Stimulated activated CD8-positive, alpha-beta memory T cell treated with anti-CD3 and anti-CD28 coated beads, Interleukin-15, amount 100 ng/mL, for 1 hour (primary cell): ENCODE results near the gene CCDC185.
"Not testable (repeated sequence)": the region's sequence is repeated elsewhere in the genome, so short reads cannot be mapped to it uniquely, and the experiment has no call there.

Experiments
- DNase-seq: peaks from one replicate; pipeline ENCODE4 v3.0.0-alpha.2; 2020; ENCODE audit warnings: low read depth

Gene CCDC185

DNA sequence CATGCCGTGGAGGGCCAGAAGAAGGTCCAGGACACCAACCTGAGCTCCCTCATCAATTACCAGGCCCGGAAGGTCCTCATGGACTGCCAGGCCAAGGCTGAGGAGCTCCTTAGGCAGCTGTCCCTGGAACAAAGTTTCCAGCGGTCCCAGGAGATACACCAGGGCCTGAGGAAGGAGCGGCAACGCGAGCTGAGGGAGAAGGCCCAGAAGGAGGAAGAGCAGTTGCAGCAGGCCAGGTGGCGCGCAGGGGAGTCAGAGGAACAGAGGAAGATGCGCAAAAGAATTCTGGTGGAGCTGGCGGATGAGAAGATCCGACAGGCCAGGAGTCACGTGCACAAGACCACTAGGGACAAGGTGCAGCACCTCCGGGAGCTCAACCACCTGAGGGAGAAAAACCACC is 1.5 kb downstream of the CCDC185 start:
- DNase-seq = no peak

DNA sequence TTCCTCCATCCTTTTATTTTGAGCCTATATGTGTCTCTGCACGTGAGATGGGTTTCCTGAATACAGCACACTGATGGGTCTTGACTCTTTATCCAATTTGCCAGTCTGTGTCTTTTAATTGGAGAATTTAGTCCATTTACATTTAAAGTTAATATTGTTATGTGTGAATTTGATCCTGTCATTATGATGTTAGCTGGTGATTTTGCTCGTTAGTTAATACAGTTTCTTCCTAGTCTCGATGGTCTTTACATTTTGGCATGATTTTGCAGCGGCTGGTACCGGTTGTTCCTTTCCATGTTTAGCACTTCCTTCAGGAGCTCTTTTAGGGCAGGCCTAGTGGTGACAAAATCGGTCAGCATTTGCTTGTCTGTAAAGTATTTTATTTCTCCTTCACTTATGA is 6.2 kb downstream of the CCDC185 start:
- not testable (repeated sequence) for DNase-seq

DNA sequence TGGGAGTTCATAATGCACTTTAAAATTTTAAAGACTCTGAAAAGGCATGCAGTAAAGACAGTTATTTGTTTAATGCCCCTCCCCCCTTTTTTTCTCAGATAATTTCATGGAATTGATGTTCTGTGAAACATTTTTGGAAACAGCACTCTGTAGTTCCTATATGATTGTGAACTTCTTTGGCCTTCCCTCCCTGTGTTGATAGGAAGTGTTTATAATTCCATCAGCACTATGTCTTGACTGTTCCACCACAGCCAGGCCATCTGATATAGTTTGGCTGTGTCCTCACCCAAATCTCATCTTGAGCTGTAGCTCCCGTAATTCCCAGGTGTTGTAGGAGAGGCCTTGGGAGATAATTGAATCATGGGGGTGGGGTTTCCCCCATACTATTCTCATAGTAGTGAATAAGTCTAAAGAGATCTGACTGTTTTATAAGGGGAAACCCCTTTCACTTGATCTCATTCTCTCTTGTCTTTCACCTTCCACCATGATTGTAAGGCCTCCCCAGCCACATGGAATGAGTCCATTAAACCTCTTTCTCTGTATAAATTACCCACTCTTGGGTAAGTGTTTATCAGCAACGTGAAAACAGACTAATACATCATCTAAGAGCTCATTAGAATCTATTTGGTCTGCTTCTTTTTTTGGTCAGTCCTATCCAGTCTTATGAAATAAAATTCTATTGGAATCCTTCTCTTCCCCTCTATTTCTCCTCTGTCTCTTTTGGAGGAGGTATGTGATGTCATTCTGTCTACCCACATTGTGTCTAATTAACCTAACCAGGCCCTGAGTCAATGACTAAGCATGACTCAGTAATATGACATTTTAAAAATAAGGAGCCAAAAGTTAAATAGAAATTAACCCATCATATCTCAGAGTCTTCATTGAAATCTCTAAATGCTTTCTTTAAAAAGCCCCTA is 8.9 kb downstream of the CCDC185 start:
- DNase-seq = no peak

DNA sequence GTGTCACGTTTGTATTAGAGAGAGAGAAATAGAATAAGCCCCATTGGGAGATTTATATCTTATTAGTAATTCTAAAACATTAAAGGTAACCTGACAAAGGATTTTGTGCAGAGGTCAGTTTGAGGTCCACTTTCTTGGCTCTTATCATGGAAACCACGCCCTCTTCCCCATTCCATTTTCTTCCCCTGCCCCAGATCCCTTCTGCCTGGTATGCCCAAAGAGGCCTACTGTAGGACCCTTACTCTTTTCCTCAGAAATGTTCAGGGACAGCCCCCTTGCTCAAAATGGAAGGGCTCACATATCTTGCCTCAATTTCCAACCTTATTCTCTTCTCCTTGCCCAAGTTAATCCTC is 9.6 kb downstream of the CCDC185 start:
- DNase-seq = no peak

DNA sequence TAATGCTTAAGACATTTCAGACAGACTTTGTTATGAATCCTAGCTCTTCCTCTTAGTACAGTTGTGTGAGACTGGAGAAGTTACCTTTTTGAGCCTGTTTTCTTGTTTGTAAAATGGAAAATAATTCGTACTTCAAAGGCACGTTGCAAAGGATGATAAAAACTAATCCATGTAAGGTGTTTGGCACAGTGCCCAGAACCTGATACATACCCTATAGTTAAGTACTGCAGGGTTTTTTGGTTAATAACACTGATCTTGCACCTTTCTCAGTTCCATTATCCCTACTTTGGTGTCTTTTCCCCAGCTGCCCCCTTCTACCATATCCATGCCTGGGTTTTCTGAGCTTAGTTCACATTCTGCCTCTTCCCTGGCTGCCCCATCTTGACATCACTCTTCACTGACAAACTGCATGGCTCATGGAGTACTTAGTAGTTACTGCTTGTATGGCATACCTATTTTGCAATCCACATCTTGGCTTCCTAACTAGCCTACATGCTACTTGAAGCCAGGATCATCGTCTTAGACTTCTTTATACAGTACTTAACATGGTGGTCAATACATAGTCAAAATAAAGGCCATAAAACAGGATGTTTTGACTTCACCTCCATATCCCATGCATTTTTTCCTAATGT is 10.1 kb downstream of the CCDC185 start:
- no peak for DNase-seq

DNA sequence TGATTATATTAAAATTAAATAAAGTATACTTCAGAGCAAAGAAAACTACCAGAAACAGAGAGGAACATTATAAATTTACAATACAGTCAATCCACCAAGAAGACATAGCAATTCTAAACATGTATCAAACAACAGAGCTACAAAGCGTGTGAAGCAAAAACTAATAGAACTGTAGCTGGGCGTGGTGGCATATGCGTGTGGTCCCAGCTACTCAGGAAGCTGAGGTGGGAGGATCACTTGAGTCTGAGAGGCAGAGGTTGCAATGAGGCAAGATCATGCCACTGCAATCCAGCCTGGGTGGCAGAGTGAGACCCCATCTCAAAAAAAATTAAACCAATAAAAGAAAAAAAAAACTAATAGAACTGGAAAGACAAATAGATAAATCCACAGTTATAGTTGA is 12.3 kb downstream of the CCDC185 start:
- no peak for DNase-seq

DNA sequence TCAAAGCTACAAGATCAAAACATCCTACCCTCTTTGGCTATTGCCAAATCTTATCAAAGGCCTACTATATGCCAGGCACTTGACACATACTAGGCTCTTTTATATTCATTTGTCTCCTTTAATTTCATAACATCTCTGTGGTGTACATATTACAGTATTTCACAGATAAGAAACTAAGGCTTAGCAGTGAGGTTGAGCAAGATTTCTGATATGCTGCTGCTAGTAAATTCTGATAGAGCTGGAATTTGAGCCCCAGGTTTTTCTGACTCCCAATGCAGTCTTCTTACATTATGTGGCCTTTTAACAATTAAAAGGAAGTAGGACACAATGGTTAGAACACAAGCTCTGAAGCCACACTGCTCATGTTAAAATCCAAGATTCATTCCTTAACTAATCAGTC is 16.8 kb downstream of the CCDC185 start:
- DNase-seq = no peak

DNA sequence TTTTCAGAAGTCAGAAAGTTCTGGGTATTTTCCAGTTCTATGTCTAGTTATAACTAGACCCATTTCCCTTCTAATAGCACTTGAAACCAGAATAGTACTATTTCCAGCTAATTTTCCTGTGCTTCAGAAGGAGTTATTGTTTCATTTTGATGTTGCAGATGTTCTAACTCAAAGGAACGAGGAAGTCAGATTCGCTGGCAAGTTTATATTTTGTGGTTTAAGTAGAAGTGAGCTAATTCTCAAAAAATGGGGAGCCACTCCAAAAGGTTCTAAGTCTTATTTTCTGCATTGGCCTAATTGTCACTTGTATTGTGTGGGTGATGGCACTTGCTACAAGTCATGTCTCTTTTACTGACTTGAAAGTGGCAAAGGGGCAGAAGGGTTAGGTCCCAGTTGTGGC is 18.1 kb downstream of the CCDC185 start:
- DNase-seq = no peak

DNA sequence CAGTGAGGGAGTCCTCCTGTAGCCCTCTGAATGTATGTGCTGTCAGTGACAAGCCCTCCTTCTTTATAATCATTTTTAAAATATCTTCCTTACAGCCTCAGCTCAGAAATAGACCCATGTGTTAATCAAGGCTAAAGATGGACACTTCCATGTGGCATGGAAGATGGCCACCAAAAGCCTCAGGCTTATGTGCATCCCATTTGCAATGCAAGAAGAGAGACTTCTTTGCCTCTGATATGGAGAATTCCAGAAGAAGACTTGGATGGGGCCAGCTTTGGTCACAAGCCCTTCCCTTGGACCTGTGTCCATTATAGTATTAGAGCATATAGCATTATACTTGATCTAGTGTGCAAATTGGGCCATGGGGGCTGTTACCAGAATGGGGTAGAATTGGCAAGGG is 18.5 kb downstream of the CCDC185 start:
- no peak for DNase-seq

DNA sequence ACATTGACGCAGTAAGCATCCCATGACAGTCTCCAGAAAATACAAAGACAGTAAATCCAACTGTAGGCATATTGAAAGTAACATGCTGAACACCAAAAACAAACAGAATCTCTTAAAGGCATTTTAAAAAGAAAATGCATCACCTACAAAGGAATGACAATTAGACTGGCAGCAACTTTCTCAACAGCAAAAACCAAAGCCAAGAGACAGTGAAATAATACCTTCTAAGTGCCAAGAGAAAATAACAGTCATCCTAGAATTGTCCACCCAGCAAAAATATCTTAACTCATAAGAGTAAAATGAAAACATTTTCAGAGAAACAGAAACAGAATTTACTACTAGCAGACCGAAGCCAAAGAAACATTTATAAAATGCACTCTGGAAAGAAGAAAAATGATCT is 20.0 kb downstream of the CCDC185 start:
- no peak for DNase-seq

DNA sequence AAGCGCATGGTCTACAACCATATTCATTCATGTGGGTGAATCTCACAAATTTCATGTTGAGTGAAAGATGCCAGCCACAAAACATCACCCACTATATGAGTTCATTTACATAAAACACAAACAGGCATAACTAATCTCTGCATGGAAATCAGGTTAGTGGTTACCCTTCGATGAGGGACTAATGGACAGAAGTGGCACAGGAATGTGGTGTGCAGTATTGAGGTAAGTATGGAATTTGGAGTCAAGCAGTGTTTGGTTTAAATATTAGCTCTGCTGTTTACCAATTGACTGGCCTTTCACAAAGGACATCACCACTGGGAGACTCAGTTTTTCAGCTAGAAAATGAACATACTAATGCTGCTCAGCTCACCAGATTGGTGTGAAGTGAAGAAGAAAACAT is 24.2 kb downstream of the CCDC185 start:
- no peak for DNase-seq

DNA sequence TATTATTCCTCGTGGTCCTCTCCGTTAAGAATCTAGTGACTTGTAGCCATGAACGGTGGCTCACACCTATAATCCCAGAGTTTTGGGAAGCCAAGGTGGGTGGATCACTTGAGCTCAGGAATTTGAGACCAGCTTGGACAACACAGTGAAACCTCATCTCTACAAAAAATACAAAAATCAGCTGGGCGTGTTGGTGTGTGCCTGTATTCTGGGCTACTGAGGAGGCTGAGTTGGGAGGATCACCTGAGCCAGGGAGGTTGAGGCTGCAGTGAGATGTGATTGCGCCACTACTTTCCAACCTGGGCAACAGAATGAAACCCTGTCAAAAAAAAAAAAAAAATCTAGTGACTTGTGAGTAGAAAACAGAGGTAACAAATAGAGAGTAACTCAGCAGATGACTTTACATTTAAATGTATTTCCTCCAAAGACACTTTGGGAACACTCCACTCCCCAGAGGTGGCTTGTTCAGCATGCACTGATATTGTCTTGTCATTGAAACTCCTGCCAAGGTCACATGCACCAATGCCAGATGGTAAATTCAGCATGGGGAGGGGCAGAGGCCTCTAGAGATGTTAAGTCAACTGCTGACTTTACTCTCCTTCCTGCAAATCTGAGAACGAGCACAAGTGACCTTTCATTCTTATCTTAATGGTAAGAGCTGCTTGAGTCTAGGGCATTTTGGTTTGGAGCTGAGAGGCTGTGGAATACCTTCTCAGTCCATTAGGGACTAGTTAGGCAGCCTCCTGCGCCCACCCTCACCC is 24.9 kb downstream of the CCDC185 start:
- DNase-seq = no peak

DNA sequence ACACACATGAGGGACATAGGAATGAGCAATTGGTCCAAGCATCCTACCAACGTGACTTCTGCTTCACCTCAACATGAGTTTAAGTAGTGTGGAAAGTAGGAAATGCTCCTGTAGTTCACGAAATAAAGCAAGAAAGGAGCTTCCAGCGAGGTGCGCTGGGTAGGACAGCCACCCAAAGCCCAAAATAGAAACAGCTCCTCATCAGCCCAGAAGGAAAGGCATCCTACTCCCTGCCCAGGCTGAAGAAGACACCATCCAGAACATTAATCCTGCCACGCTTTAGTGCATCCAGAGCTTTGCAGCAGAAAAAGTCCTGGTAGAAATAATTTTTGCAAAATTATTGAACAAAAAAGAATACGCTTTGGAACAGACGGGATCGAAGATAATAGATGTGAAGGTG is 25.9 kb downstream of the CCDC185 start:
- DNase-seq = no peak

DNA sequence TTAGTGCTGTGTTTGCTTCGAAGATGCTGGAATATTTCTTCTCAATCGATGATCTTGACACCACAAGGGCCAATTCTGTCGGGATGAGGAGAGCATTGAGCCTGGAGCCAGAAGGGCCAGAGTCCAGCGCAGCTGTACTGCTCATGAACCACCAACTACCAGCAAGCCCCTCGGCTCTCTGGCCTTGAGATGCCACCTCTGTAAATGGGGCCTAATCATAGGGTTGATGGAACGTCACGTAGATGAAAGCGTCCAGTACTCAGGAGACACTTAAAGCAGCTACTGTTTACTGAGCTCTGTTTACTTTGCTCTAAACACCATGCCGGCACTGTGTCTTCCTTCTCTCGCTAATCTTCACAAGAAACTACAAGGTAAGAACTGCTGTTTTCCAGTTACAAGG is 26.3 kb downstream of the CCDC185 start:
- DNase-seq = no peak

DNA sequence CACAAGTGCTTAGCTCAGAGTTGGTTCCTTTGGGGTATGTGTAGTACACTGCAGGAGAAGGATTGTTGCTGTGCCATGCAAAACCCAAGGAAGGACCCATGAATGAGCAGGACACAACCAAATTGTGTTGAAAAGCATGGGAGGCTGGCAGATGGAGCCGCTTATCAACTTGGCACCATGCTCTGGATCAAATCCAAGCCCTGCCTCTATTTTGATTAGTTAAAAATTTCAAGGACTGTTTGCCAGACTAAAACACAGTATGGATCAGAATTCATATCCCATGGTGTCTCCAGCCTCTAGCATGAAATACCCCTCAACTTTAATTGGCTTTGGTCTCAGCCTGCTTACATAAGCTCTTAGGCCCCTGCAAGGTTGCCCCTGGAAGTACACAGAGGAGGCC is 27.8 kb downstream of the CCDC185 start:
- no peak for DNase-seq

DNA sequence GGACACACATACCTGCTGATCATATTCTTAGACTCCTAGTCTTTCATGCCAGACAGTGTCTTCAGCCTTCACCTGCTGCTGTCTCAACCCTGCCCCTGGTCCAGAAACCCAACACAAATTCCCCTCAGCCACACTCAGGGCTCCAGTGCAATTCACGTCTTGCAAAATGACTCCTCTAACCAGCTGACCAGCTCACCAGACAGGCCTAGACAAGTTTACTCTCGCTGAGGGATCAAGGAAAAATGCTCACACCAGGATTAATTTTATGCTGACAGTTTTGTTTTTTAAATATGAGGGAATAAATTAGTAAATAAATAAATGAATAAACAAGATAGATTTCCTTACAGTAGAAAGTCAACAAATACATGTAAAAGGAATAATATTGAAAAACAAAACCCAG is 28.5 kb downstream of the CCDC185 start:
- no peak for DNase-seq

DNA sequence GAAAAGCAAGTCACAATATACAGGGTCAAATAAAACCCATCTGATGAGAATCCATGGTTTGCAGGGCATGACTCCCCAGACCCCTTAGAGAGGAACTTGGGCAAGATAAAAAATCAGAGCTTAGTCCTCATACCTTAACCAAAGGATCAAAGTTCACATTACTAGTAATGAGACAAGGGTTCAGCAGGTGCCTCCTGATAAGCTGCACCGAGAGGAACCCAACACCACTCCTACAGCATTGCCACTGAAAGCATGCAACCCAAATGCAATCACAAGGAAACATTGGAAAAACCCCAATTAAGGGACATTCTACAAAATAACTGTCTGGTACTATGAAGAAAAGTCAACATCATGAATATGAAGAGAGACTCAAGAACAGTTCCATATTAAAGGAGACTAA is 29.7 kb downstream of the CCDC185 start:
- no peak for DNase-seq

DNA sequence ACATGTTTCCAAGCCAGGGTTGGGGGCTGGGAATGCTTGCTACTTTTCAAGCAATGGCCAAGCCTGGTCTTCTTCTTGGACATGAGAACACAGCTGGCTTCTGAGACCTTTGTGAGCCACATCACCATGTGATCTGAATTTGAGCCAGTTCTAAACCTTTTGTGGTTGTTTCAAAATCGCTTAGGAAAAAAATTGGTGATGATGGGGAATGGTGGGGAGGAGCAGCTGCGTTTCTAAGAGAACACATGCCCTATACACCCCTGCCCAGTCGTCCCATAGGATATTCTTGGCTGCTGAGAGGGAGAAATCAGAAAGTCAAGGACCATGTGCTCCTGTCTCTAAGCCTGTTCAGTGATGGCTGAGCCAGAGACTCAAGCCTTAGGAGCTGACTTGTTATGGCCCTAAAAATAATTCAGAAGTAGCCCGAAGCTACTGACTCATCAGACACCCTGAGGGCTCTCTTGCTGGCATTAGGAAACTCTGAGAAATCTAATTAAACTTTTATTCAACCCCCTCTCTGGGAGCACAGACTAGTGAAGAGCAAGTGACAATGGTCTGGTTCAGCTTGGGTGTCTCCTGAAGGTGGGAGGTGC is 30.5 kb downstream of the CCDC185 start:
- no peak for DNase-seq

DNA sequence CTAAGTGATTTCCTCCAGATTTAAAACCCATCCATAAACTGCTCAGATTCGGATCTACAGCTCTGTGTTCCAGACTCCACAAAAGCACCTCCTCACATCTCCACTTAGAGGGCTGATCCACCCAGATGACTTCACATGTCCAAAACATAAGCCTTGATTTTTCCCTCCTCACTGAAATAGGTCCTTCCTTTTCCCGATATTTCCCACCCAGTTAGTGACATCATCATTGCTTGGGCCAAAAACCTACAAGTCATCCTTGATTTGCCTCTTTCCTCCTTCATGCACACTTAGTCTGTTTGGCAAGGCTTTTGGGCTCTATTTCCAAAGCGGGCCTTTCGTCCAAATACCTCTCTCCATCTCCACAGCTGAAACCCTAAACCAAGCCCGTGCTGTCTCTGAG is 32.3 kb downstream of the CCDC185 start:
- no peak for DNase-seq

DNA sequence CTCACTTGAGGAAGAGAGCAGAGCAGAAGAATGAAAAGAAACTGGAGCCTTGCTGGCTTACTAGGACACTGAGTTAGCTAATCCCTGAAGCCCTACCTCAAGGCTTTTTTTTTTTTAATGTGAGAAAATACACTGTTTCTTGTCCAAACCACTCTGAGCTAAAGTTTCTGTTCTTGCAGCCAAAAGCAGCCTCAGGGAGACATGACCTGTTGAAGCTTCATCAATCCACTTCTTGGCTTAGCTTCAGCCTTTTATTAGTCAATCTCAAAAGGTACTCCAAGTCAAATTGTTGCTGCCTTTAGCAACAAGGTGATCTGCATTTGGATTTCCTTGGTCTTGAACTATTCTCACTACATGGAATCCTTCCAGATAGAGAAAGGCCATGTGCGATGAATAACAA is 33.7 kb downstream of the CCDC185 start:
- no peak for DNase-seq

DNA sequence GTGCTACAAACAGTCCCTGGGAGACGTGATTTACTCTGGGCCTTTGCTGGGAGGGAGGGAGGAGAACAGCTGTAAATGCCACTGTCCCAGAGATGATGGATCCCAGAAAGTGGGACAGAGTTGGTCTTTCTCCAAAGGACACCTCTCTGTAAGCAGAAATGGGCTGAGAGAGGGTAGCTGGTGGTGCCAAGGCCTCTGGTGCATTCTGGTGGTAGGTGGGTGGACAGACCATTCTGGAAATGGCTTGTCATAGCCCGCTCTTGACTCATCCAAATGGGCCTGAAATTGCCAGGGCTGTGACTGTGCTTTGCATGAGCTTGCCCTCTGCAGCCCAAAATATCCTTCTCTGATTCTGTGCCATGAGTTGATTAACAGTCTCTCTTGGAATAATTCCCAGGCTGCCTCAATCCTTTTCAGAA is 36.1 kb downstream of the CCDC185 start:
- no peak for DNase-seq

DNA sequence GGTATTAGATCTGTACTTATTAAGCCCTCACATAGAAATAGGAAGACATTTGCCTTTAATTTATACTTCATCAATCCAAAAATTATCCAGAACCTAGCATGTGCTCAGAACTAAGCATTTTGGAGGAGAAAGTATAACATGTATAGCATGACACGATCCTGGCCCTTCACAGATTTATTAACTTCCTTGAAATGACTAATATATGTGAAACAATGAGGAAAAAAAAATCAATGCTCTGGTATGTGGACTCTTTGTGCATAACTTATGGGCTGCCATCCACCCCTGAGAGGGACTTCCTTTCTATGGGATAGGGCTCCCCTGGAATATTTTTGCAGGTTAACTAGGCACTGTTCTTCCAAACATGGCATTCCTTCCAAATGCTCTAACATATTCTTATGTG is 36.6 kb downstream of the CCDC185 start:
- DNase-seq = no peak

DNA sequence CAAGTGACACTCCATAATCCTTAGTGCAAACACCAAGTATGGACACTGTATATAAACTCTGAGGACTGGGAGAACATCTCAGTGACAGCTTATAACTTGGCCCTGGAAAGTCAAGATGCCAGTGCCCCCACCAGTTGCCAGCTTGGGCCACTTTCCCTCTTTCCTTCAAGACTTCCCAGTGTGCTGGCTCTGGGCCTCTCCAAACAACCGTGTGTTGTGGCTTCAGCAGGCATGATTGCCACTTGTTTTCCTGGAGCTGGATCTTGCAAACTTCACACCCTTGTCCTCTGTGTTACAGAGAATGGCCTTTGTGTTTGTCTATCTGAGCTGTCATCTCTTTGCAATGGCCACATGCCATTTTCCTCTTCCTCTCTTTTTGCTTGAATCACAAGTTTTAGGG is 37.0 kb downstream of the CCDC185 start:
- DNase-seq = no peak
